A549 (cell line): ENCODE results near the gene MGAT2. TPM values are rescaled to one million over a fixed set of nuclear protein-coding genes. Genes with fewer than 3 reads are reported as not detected.

Experiments
- ATAC-seq, 2 experiments: fragments of 200-7000 bp in 1 of 2; fragments of >200 bp in 1 of 2; cut with Nextera tagmentation in 1 of 2; cut with Tn5 transposase in 1 of 2; 3 replicates each; pipeline versions ENCODE4 v1.8.0 to v1.9.1; 2018 to 2020; ENCODE audit warnings: mild to moderate bottlenecking in 1 of 2, moderate library complexity in 1 of 2
- CTCF ChIA-PET: fragments of 300-600 bp; sonication (Branson Sonifier 250); formaldehyde crosslinking; extraction: SDS; loops from one replicate; lab custom pipeline; 2021; ENCODE audit warnings: antibody characterized with exemption, inconsistent platforms; lab: Yijun Ruan, JAX
- POLR2A ChIA-PET: fragments of 350-600 bp; formaldehyde crosslinking; extraction: SDS; loops from one replicate; lab custom pipeline; 2021; ENCODE audit warnings: antibody characterized with exemption, inconsistent platforms; lab: Yijun Ruan, JAX
- DNase-seq, 2 experiments: peaks; one replicate each; pipeline versions ENCODE4 v3.0.0 to v3.0.0-alpha.2; 2011 to 2016; ENCODE audit warnings: low read depth in 1 of 2, low spot score in 1 of 2
- FAIRE-seq: peaks from 2 replicates; lab custom pipeline; 2011; peaks lifted over from hg19 to GRCh38; lab: Jason Lieb, UNC
- H3K27ac ChIP-seq, 2 experiments: fragments of >200 bp; sonication (Bioruptor Twin); formaldehyde crosslinking; 3 replicates each; pipeline ENCODE4 v1.5.1; 2016 to 2017
- H3K4me1 ChIP-seq: fragments of >200 bp; sonication (Bioruptor Twin); formaldehyde crosslinking; 3 replicates; pipeline ENCODE4 v1.6.1; 2016
- H3K4me2 ChIP-seq: fragments of >200 bp; sonication (Bioruptor Twin); formaldehyde crosslinking; 3 replicates; pipeline ENCODE4 v1.6.1; 2016
- H3K4me3 ChIP-seq: fragments of >200 bp; sonication (Bioruptor Twin); formaldehyde crosslinking; 3 replicates; pipeline ENCODE4 v1.5.1; 2016
- H3K9me3 ChIP-seq: fragments of >200 bp; sonication (Bioruptor Twin); formaldehyde crosslinking; 3 replicates; pipeline ENCODE4 v1.6.1; 2016
- ATOH8 ChIP-seq: fragments of 250-450 bp; sonication (Bioruptor Pico); IDR thresholded peaks from 2 replicates; pipeline ENCODE4 v1.5.0; 2020; ENCODE audit warnings: low read depth, mild to moderate bottlenecking, moderate library complexity
- CEBPB ChIP-seq, 2 experiments: fragments of >200 bp in 1 of 2; sonication (Bioruptor Twin) in 1 of 2; formaldehyde crosslinking in 1 of 2; IDR thresholded peaks; 2 replicates each; pipeline ENCODE4 v1.6.1; 2012 to 2016
- EHMT2 ChIP-seq: fragments of 200-600 bp; sonication (generic); IDR thresholded peaks from 2 replicates; pipeline ENCODE4 v1.6.1; 2016; ENCODE audit warnings: antibody characterized with exemption, low read depth, mild to moderate bottlenecking, moderate library complexity
- FOSB ChIP-seq: fragments of 250-450 bp; sonication (Bioruptor Pico); IDR thresholded peaks from 2 replicates; pipeline ENCODE4 v1.5.0; 2020; ENCODE audit warnings: mild to moderate bottlenecking, moderate library complexity
- GATA3 ChIP-seq: IDR thresholded peaks from 2 replicates; pipeline ENCODE4 v1.6.1; 2012; ENCODE audit warnings: borderline replicate concordance
- HDAC2 ChIP-seq: fragments of 200-600 bp; sonication (generic); IDR thresholded peaks from 2 replicates; pipeline ENCODE4 v1.6.1; 2016
- HEYL ChIP-seq: fragments of 250-450 bp; sonication (Bioruptor Pico); IDR thresholded peaks from 2 replicates; pipeline ENCODE4 v1.8.0; 2021; ENCODE audit warnings: mild to moderate bottlenecking, moderate library complexity
- HOXA7 ChIP-seq: fragments of 250-450 bp; sonication (Bioruptor Pico); IDR thresholded peaks from 2 replicates; pipeline ENCODE4 v1.5.0; 2020; ENCODE audit warnings: mild to moderate bottlenecking, moderate library complexity
- HOXB5 ChIP-seq: fragments of 250-450 bp; sonication (Bioruptor Pico); IDR thresholded peaks from 2 replicates; pipeline ENCODE4 v1.5.0; 2020; ENCODE audit warnings: mild to moderate bottlenecking, moderate library complexity
- JUN ChIP-seq, 2 experiments: fragments of >200 bp; sonication (Bioruptor Twin); formaldehyde crosslinking; IDR thresholded peaks; 2 replicates in 1 of 2; 3 replicates in 1 of 2; pipeline ENCODE4 v1.6.1; 2016 to 2017
- MAFK ChIP-seq: fragments of 450-650 bp; IDR thresholded peaks from 2 replicates; pipeline ENCODE4 v1.6.1; 2014; ENCODE audit not compliant: partially characterized antibody
- NPAS2 ChIP-seq: fragments of 250-450 bp; sonication (Bioruptor Pico); IDR thresholded peaks from 2 replicates; pipeline ENCODE4 v1.8.0; 2022; ENCODE audit warnings: mild to moderate bottlenecking, moderate library complexity, borderline replicate concordance
- NR3C1 ChIP-seq: fragments of >200 bp; sonication (Bioruptor Twin); formaldehyde crosslinking; IDR thresholded peaks from 3 replicates; pipeline ENCODE4 v1.6.1; 2017
- PBX3 ChIP-seq: IDR thresholded peaks from 2 replicates; pipeline ENCODE4 v1.6.1; 2012
- POLR2AphosphoS2 ChIP-seq: conservative IDR thresholded peaks from 2 replicates; pipeline ENCODE4 v1.6.1; 2012; ENCODE audit warnings: low read length, improper control_type of control experiment, inconsistent platforms
- REST ChIP-seq: fragments of 200-600 bp; sonication (generic); IDR thresholded peaks from 2 replicates; pipeline ENCODE4 v1.6.1; 2016; ENCODE audit warnings: antibody characterized with exemption, mild to moderate bottlenecking, moderate library complexity
- RNF2 ChIP-seq: fragments of 200-600 bp; sonication (generic); IDR thresholded peaks from 2 replicates; pipeline ENCODE4 v1.6.1; 2016; ENCODE audit warnings: low read depth, mild to moderate bottlenecking, antibody characterized with exemption, moderate library complexity, borderline replicate concordance
- SMC3 ChIP-seq: fragments of >200 bp; sonication (Bioruptor Twin); formaldehyde crosslinking; IDR thresholded peaks from 3 replicates; pipeline ENCODE4 v1.6.1; 2018; ENCODE audit warnings: inconsistent platforms
- SREBF2 ChIP-seq: fragments of 450-650 bp; IDR thresholded peaks from 2 replicates; pipeline ENCODE4 v1.6.1; 2014; ENCODE audit warnings: mild to moderate bottlenecking, moderate library complexity
- USF2 ChIP-seq: fragments of 450-650 bp; IDR thresholded peaks from 2 replicates; pipeline ENCODE4 v1.6.1; 2014; ENCODE audit warnings: antibody characterized with exemption
- ZFP36 ChIP-seq: fragments of 450-650 bp; IDR thresholded peaks from 2 replicates; pipeline ENCODE4 v1.6.1; 2014; ENCODE audit warnings: borderline replicate concordance; ENCODE audit not compliant: partially characterized antibody
- ZNF302 ChIP-seq: fragments of 250-450 bp; sonication (Bioruptor Pico); IDR thresholded peaks from 2 replicates; pipeline ENCODE4 v1.9.0; 2021; ENCODE audit warnings: inconsistent platforms, mild to moderate bottlenecking, moderate library complexity
- WGBS: methylation state at CpG from one replicate; pipeline ENCODE4 v1.1.6; 2017; ENCODE audit errors: missing lambda C conversion rate; 5-methylcytosine and 5-hydroxymethylcytosine counted together
- polyA plus RNA-seq, 4 experiments: library from polyadenylated mRNA; depleted of rRNA in 3 of 4; stranded (reverse); fragments of >200 nt; fragmentation: RNase III in 1 of 4; extraction: RNeasy Plus Mini Kit Qiagen cat#74134 plus additional on column Dnase treatment in 1 of 4; gene quantifications; 2 replicates in 3 of 4; 3 replicates in 1 of 4; pipeline ENCODE4 v1.2.3, GENCODE V29; 2011 to 2017
- TF ChIP-seq, protein P1 (sequence below): fragments of 150-350 bp; IDR thresholded peaks from 2 replicates; pipeline ENCODE4 v1.6.1; 2014; ENCODE audit warnings: low read depth, mild to moderate bottlenecking, low read length
- TF ChIP-seq, protein P2 (sequence below): fragments of >200 bp; sonication (Bioruptor Twin); formaldehyde crosslinking; IDR thresholded peaks from 3 replicates; pipeline ENCODE4 v1.6.1; 2016

Gene MGAT2
- polyA plus RNA-seq, 2 of the 4 experiments (the other 2 are of a cell fraction): 27.0 to 35.6 TPM

- ATAC-seq (peak in 1 of 2 experiments; percentile 1; a peak in 2 of 6 replicates), DNase-seq (no peak)
- CTCF ChIA-PET: no interaction called here
- Histone ChIP-seq H3K4me3 (no peak overlapping the region), H3K27ac (no peak overlapping the region), H3K4me2 (peak overlapping the region; percentile 82; the same call in 1 of the 3 replicates), H3K9me3 (no peaks in the 10 kb centered on the region)
- TF ChIP-seq NPAS2 (CRISPR knock-in tag) (no peak), HOXA7 (CRISPR knock-in tag) (peak; percentile 21; the same call in 1 of the 2 replicates), REST (peak; percentile 11; the same call in 1 of the 2 replicates), MAFK (no peak), FOSB (CRISPR knock-in tag) (0 out of 2 replicates have a peak, but pooled peaks have one; percentile 69), JUN (IDR thresholded peaks at IDR 0.05) (0 out of 5 replicates have a peak, but pooled peaks of 1 of the 2 experiments have one; percentile 15), ZNF302 (CRISPR knock-in tag) (no peak)
- TF ChIP-seq, all 56 proteins: peak for 4
- FAIRE-seq: no peak
- peaks cover 30% of the 10 kb centered on the region for H3K4me1 ChIP-seq
- POLR2A ChIA-PET: interaction anchor here (0.6 kb wide), 1 partner anchor 302 kb away, joined by 5 read pairs; no protein-coding TSS in a partner anchor
- 81% methylated on average over 9 of the region's 9 CpGs for WGBS
These were observed 39.1 kb upstream of the MGAT2 start for GRCh38 chr14:49581209-49582112.

- WGBS: 91% methylated on average over 4 of the region's 4 CpGs
- FAIRE-seq: no peak
- DNase-seq: no peak
- ChIA-PET CTCF (no interaction called here), POLR2A (no interaction called here)
- Histone ChIP-seq H3K4me3 (no peak overlapping the region), H3K9me3 (no peaks in the 10 kb centered on the region), H3K4me2 (peak overlapping the region; percentile 82), H3K4me1 (peaks cover 30% of the 10 kb centered on the region), H3K27ac (no peak overlapping the region)
- ATAC-seq: no peak
- TF ChIP-seq ZFP36: no peak
- TF ChIP-seq HOXB5 (CRISPR knock-in tag): no peak
- TF ChIP-seq NR3C1: no peak
- TF ChIP-seq CEBPB (IDR thresholded peaks at IDR 0.05): no peak
- TF ChIP-seq, protein P1, sequence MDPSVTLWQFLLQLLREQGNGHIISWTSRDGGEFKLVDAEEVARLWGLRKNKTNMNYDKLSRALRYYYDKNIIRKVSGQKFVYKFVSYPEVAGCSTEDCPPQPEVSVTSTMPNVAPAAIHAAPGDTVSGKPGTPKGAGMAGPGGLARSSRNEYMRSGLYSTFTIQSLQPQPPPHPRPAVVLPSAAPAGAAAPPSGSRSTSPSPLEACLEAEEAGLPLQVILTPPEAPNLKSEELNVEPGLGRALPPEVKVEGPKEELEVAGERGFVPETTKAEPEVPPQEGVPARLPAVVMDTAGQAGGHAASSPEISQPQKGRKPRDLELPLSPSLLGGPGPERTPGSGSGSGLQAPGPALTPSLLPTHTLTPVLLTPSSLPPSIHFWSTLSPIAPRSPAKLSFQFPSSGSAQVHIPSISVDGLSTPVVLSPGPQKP: no peak
- peak; percentile 97 for TF ChIP-seq HOXA7 (CRISPR knock-in tag)
- TF ChIP-seq RNF2: no peak
- TF ChIP-seq GATA3: no peak; the same call in 1 of the 2 replicates
- TF ChIP-seq POLR2AphosphoS2: peak; percentile 93; the same call in 1 of the 2 replicates
- no peak for TF ChIP-seq PBX3
- TF ChIP-seq EHMT2: no peak
- no peak for TF ChIP-seq SREBF2
- TF ChIP-seq, protein P2, sequence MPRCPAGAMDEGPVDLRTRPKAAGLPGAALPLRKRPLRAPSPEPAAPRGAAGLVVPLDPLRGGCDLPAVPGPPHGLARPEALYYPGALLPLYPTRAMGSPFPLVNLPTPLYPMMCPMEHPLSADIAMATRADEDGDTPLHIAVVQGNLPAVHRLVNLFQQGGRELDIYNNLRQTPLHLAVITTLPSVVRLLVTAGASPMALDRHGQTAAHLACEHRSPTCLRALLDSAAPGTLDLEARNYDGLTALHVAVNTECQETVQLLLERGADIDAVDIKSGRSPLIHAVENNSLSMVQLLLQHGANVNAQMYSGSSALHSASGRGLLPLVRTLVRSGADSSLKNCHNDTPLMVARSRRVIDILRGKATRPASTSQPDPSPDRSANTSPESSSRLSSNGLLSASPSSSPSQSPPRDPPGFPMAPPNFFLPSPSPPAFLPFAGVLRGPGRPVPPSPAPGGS: peak; percentile 22; the same call in 1 of the 3 replicates
- TF ChIP-seq FOSB (CRISPR knock-in tag): peak; percentile 97
- no peak for TF ChIP-seq HEYL (CRISPR knock-in tag)
- TF ChIP-seq USF2: no peak
- TF ChIP-seq ATOH8 (CRISPR knock-in tag): peak; percentile 30; the same call in 1 of the 2 replicates
- no peak for TF ChIP-seq HDAC2
- no peak for TF ChIP-seq SMC3
These were observed 38.3 kb upstream of the MGAT2 start for GRCh38 chr14:49582113-49582977.
